Measurements from ENCODE around the gene ZNF444.

- TF ChIP-seq POLR2A (IDR thresholded peaks at IDR 0.05) (no peak), CTCF (IDR thresholded peaks at IDR 0.05) (no peak)
Observed at GRCh38 chr19:56138069-56138468, 3.0 kb upstream of the ZNF444 start.

Measured in esophagus squamous epithelium (tissue), 4 donors.